Smooth muscle cell of the brain vasculature (primary cell): ENCODE data around the gene NCBP3.
"Not testable (repeated sequence)": the region's sequence is repeated elsewhere in the genome, so short reads cannot be mapped to it uniquely, and the experiment has no call there.

Experiments
- DNase-seq: peaks from one replicate; pipeline ENCODE4 v3.0.0-alpha.2; 2012; ENCODE audit warnings: low read depth, low spot score

The NCBP3 gene

DNA sequence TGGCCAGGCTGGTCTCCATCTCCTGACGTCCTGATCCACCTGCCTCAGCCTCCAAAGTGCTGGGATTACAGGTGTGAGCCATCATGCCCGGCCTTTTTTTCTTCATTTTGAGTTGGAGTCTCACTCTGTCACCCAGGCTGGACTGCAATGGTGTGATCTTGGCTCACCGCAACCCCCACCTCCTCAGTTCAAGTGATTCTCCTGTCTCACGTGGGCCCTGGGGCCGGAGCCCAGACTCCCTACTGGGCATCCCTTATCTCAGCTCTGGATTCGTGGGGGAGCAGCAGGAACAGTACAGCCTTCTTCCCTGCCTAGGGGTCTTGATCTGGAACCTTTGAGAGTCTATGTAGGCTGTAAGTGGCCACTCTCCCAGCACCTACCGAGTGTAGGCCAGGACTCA is 52.8 kb downstream of the NCBP3 start:
- DNase-seq, result not testable (repeated sequence)

DNA sequence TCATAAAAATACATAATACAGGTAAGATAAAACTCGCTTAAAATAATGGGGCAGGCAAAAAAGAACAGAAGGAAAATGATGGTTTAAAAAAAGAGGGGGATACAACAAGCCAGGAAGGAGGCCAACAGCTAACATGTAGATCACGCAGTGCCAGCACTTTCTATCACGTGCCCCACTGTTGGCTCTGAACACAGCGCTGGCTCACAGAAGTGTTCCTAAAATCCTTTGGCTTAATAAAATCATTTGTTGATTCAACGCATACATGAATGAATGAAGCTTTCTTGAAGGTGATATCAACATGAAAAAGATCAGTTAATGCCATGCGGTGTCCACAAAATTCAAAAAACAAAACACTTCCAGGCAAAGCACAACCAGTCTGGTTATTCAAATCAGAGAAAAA is 53.6 kb downstream of the NCBP3 start:
- DNase-seq, result no peak

DNA sequence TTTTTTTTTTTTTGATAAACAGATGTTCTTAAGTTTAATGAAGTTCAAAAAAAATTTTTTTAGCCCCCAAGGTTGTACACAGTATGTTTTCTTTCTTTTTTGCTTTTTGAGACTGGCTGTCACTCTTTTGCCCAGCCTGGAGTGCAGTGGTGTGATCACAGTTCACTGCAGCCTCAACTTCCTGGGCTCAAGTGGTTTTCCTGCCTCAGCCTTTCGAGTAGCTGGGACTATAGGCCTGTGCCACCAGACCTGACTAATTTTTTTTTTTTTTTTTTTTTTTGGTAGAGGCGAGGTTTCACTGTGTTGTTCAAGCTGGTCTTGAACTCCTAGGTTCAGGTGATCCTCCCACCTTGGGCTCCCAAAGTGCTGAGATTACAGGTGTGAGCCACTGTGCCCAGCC is 57.8 kb downstream of the NCBP3 start:
- DNase-seq, result no peak

- DNase-seq, result not testable (repeated sequence)
These were observed 60.7 kb downstream of the NCBP3 start for GRCh38 chr17:3785323-3785722.

DNA sequence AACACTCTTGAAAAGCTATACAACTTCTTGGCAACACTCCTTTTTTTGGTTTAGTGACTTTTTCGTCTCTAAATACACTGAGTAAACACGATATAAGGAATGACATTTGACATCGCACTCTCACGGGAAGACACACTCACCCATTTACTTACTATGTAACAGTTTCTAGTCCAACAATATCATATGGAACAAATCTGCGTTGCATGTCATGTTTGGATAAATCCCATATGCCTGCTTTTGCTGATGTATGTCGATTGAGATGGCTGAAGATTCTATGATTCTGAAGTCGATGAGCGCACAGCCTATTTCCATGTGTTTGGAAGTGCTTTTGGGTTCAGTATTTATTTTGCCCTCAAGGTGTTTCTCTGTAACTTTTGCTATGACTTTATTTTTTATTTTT is 63.3 kb downstream of the NCBP3 start:
- DNase-seq, result no peak

DNA sequence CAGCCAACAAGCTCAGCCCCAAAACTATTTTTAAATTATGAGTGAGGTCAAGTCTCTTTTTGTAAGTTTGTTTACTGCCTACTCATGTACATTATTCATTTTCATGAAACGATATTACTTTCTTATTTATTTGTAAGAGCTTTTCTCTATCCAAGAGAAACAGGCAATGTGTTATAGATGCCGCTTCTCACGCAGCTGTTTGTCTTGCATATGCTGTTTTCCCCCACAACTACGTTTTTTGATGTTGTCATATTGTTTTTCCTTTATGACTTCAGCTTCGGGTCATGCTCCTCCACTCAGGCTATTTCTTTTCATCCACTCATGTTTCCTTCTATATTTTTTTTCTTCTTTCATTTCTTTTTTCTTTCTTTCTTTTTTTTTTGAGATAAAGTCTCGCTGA is 65.1 kb downstream of the NCBP3 start:
- no peak for DNase-seq

- DNase-seq, result no peak
These were observed 68.5 kb downstream of the NCBP3 start for GRCh38 chr17:3777366-3778120.

DNA sequence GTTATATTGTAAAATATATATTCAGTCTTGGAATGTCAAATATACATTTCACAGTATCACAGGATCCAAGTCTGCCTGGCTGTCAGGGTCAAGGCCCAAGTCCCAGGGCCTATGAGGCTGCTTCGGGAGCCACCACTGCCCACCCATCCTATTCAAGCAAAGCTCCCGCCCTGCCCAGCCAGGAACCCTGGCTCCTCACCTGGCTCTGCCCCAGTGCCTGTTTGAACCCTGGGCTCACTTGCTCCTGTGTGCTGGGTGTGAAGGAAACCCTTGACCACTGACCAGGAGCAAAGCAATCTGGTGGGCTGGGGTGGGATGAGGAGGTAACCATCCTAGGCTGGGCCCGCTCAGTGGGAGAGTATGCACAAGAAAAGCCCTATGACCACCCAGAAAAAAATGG is 72.1 kb downstream of the NCBP3 start:
- DNase-seq, result no peak

DNA sequence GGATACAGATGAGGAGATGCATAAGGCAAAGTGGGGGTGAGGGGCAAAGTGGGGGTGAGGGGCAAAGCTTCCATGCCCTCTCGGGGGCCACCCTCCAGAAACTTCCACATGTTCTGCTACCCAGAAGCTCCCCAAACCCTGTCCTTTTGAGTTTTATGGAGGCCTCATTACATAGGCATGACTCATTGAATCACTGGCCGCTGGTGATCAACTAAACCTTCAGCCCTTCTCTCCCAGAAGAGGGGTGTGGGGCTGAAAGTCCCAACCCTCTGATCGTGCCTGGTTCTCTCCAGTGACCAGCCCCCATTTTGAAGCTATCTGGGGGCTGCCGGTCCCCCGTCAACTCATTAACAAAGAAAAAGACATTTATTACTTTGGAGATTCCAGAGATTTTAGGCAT is 72.5 kb downstream of the NCBP3 start:
- no peak for DNase-seq

GRCh38 chr17:3772764-3773163 is 73.3 kb downstream of the NCBP3 start:
- DNase-seq, result no peak

DNA sequence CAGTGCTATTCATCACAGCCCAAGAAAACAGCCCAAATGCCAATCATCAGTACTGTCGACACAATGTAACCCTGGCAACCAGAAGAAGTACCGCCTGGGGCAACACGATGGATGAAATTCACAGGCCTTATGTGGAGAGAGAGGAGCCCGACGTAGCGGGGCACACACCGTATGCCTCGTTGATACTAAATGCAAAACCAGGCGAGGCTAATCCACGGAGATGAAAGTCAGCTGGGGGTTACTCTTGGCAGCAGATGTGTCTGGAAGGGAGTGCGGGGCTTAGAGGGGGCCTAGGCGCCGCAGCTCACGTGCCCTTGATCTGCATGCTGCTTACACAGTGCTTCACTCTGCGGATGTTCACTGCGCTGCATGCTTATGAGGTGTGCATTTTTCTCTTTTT is 74.9 kb downstream of the NCBP3 start:
- DNase-seq, result no peak

- DNase-seq, result no peak
These were observed 75.6 kb downstream of the NCBP3 start for GRCh38 chr17:3770466-3770865.

DNA sequence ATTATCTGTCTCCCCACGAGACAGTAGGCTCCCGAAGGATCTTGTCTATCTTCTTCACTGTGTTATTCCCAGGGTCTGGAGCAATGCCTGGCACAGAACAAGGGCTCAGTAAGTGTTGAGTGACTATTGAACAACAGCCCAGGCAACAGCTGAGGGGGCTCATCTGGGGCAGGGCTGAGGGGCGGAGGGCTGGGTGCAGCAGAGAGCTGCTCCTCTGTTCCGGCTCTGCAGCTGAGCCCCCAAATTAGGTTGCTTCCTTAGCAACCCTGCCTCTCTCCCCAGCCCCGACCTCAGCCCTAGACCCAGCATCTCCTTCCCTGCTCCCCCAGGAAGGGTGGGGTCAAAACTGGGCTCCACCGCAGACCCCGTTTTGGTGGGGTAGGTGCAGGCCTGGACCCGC is 77.3 kb downstream of the NCBP3 start:
- no peak for DNase-seq

DNA sequence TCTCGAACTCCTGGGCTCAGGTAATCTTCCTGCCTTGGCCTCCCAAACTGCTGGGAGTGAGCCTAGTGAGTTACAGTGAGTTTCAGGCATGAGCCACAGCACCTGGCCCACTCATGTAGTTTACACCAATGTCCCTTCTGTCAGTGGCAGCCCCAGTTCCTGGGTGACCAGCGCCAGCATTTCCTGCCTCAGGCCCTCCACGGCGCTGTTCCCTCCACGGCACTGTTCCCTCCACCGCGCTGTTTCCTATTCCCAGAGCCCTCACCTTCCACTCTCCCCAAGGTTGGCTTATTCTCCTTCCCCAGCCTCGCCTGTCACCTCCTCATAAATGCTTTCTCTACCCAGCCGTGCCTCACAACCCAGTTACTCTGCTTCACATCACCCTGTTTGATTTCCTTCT is 77.7 kb downstream of the NCBP3 start:
- no peak for DNase-seq

DNA sequence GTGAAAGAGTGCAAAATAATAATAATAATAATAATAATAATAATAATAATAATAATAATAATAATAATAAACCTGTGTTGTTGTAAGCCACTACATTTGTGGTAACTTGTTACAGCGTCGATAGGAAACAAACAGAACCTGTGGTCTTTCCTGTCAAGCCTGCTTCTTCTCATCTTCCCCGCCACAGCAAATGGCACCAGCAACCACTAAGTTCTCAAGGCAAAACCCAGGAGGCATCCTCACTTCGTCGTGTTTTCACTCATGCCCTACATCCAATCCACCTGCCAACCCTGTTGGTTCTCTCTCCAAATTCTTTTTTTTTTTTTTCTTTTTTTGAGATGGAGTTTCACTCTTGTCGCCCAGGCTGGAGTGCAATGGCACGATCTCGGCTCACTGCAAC is 79.3 kb downstream of the NCBP3 start:
- DNase-seq, result no peak

GRCh38 chr17:3765981-3766380 is 80.1 kb downstream of the NCBP3 start:
- no peak for DNase-seq

GRCh38 chr17:3763777-3764170 is 82.3 kb downstream of the NCBP3 start:
- DNase-seq, result no peak

DNA sequence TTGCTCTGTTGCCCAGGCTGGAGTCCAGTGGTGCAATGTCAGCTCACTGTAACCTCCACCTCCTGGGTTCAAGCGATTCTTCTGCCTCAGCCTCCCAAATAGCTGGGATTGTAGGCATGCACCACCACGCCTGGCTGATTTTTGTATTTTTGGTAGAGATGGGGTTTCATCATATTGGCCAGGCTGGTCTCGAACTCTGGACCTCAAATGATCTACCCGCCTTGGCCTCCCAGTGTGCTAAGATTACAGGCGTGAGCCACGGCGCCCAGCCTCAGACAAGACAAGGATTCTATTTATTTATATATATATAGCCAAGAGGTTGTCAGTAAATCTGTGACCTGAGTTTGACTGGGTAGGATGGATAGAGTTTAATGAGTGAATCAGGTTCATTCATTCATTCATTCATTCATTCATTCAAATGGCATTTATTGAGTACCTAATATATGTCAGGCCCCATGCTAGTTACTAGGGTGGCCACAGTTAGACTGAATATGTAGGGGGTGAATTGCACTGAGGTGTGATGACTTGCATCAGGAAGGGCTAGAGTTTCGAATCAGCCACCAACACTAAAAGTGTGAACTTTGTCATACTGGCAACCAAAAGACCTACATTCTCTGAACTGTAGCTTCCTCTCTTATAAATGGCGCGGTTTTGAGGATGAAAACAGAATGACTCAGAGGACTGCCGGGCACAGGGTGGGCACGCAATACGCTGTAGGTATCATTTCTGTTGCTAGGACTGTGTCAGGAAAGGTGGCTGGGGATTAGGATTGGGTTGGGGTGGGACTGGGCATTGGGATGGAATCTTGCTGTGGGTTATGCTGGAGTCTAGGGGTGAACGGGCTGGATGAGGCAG is 82.9 kb downstream of the NCBP3 start:
- no peak for DNase-seq

GRCh38 chr17:3761918-3762380 is 84.1 kb downstream of the NCBP3 start:
- no peak for DNase-seq

DNA sequence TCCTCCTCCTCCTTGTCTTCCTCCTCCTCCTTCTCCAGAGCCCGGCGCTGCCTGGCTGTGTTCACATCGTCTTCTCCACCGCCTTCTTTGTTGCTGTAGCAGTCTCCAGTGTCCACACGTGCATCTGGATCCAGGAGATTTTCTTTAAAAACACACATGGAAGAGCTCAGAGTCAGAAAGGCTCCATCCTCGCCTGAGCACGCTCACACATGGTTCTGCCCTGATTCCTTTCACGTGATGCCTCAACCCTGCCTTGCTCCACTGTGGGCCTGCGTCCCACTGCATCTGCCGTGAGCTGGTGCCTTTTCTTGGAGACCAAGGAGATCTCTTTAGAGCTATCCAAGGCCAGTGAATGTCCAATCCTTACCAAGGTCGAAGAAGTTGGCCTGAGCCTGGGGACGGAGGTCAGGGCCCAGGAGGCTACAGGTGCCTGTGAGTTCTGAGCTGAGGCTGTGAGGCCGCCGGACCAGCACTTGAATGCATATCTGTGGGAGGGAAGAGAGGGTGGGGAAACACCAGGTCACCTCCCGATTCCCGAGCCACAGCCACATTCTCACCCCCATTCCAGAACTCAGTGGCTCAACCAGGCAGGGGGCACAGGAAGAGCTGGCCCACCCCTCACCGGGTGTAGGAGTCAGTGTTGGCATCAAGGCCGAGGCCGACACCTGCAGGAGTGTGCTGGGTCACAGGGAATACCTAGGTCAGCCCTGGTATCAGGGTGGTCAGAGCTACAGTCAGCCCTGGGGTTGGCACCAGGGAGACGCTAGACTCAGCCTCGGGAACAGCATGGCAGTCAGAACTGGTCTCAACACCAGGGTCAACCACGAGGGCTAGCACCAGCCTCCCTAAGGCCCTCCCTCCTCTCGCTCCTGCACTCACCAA is 84.8 kb downstream of the NCBP3 start:
- no peak for DNase-seq

GRCh38 chr17:3759597-3760216 is 86.3 kb downstream of the NCBP3 start:
- DNase-seq, result no peak
